Liver (tissue), 9 donors: Measurements from ENCODE around the gene GUCD1. TPM values are rescaled to one million over a fixed set of nuclear protein-coding genes. Genes with fewer than 3 reads are reported as not detected.

Experiments
- DNase-seq: peaks from one replicate; pipeline ENCODE4 v3.0.0-alpha.2; 2017; ENCODE audit warnings: low spot score
- H3K27ac ChIP-seq, 2 donors: one replicate each; pipeline ENCODE4 v1.7.0; 2013; ENCODE audit warnings: inconsistent platforms in 2 of 2, low read length in 2 of 2, control low read depth in 1 of 2, low read depth in 1 of 2, mild to moderate bottlenecking in 1 of 2
- H3K27me3 ChIP-seq, 4 donors: one replicate each; pipeline versions ENCODE4 v1.6.1 to v1.7.0; 2013; ENCODE audit warnings: low read length in 3 of 4, inconsistent platforms in 1 of 4, mild to moderate bottlenecking in 1 of 4, moderate library complexity in 1 of 4; ENCODE audit not compliant: control insufficient read depth in 4 of 4, insufficient read depth in 4 of 4
- H3K36me3 ChIP-seq, 4 donors: one replicate each; pipeline versions ENCODE4 v1.6.1 to v1.7.0; 2013; ENCODE audit warnings: low read length in 3 of 4, mild to moderate bottlenecking in 3 of 4, low read depth in 1 of 4, moderate library complexity in 1 of 4; ENCODE audit not compliant: control insufficient read depth in 4 of 4, insufficient read depth in 3 of 4
- H3K4me1 ChIP-seq, 4 donors: one replicate each; pipeline versions ENCODE4 v1.6.1 to v1.7.0; 2013; ENCODE audit warnings: low read length in 3 of 4, mild to moderate bottlenecking in 3 of 4, moderate library complexity in 1 of 4; ENCODE audit not compliant: control insufficient read depth in 4 of 4, insufficient read depth in 4 of 4
- H3K4me3 ChIP-seq, 3 donors: one replicate each; pipeline versions ENCODE4 v1.6.1 to v1.7.0; 2013; ENCODE audit warnings: low read length in 3 of 3, control low read depth in 1 of 3, low read depth in 1 of 3, mild to moderate bottlenecking in 1 of 3
- H3K9ac ChIP-seq, 2 donors: one replicate each; pipeline ENCODE4 v1.7.0; 2013; ENCODE audit warnings: low read length in 2 of 2, mild to moderate bottlenecking in 2 of 2, moderate library complexity in 2 of 2, control low read depth in 1 of 2, low read depth in 1 of 2
- H3K9me3 ChIP-seq, 4 donors: one replicate each; pipeline versions ENCODE4 v1.6.1 to v1.7.0; 2013; ENCODE audit warnings: low read length in 3 of 4; ENCODE audit not compliant: control insufficient read depth in 4 of 4
- ATF3 ChIP-seq: IDR thresholded peaks from 2 replicates; pipeline ENCODE4 v1.6.1; 2016; ENCODE audit warnings: antibody characterized with exemption
- CTCF ChIP-seq: fragments of 150-350 bp; IDR thresholded peaks from 2 replicates; pipeline ENCODE4 v1.5.1; 2017; ENCODE audit warnings: improper control_type of control experiment, low read depth, low read length; ENCODE audit not compliant: missing input control
- EGR1 ChIP-seq, 2 donors: IDR thresholded peaks; 2 replicates each; pipeline ENCODE4 v1.6.1; 2016 to 2018; ENCODE audit warnings: antibody characterized with exemption in 2 of 2, low read depth in 2 of 2
- FOXA1 ChIP-seq: IDR thresholded peaks from 2 replicates; pipeline ENCODE4 v1.6.1; 2016; ENCODE audit warnings: antibody characterized with exemption
- FOXA2 ChIP-seq: IDR thresholded peaks from 2 replicates; pipeline ENCODE4 v1.6.1; 2016; ENCODE audit warnings: antibody characterized with exemption
- HNF4A ChIP-seq, 2 donors: conservative IDR thresholded peaks; 2 replicates each; pipeline ENCODE4 v1.6.1; 2016; ENCODE audit warnings: antibody characterized with exemption in 2 of 2, mild to moderate bottlenecking in 2 of 2
- HNF4G ChIP-seq: IDR thresholded peaks from 2 replicates; pipeline ENCODE4 v1.6.1; 2016; ENCODE audit warnings: antibody characterized with exemption
- JUND ChIP-seq, 2 donors: IDR thresholded peaks; 2 replicates each; pipeline ENCODE4 v1.6.1; 2016; ENCODE audit warnings: antibody characterized with exemption in 2 of 2
- MAX ChIP-seq: IDR thresholded peaks from 2 replicates; pipeline ENCODE4 v1.6.1; 2016; ENCODE audit warnings: antibody characterized with exemption
- NR2F2 ChIP-seq: IDR thresholded peaks from 2 replicates; pipeline ENCODE4 v1.6.1; 2016; ENCODE audit warnings: antibody characterized with exemption
- RAD21 ChIP-seq, 2 donors: IDR thresholded peaks; 2 replicates each; pipeline ENCODE4 v1.6.1; 2016; ENCODE audit warnings: antibody characterized with exemption in 2 of 2, mild to moderate bottlenecking in 2 of 2
- REST ChIP-seq: IDR thresholded peaks from 2 replicates; pipeline ENCODE4 v1.6.1; 2016; ENCODE audit warnings: antibody characterized with exemption, mild to moderate bottlenecking
- RXRA ChIP-seq, 2 donors: IDR thresholded peaks; 2 replicates each; pipeline ENCODE4 v1.6.1; 2017 to 2018; ENCODE audit warnings: antibody characterized with exemption in 2 of 2, mild to moderate bottlenecking in 1 of 2
- SP1 ChIP-seq: IDR thresholded peaks from 2 replicates; pipeline ENCODE4 v1.6.1; 2018; ENCODE audit warnings: antibody characterized with exemption, mild to moderate bottlenecking
- YY1 ChIP-seq: IDR thresholded peaks from 2 replicates; pipeline ENCODE4 v1.6.1; 2016; ENCODE audit warnings: antibody characterized with exemption, mild to moderate bottlenecking
- ZBTB33 ChIP-seq: IDR thresholded peaks from 2 replicates; pipeline ENCODE4 v1.6.1; 2016; ENCODE audit warnings: antibody characterized with exemption
- WGBS: extraction: QIAGEN DNeasy Blood & Tissue Kit; methylation state at CpG from one replicate; pipeline ENCODE4 v1.1.7; 2013; 5-methylcytosine and 5-hydroxymethylcytosine counted together
- polyA plus RNA-seq, 2 donors: library from polyadenylated mRNA; stranded (reverse) in 1 of 2; unstranded in 1 of 2; fragments of 200-250 nt in 1 of 2; fragments of >200 nt in 1 of 2; fragmentation: Nextera tagmentation in 1 of 2; extraction: Ambion mirVana in 1 of 2; gene quantifications; one replicate each; pipeline versions ENCODE4 v1.2.1 to v1.2.3, GENCODE V29; 2013 to 2015
- total RNA-seq, 2 donors: library from RNA; depleted of rRNA; stranded (reverse); fragments of >200 nt; gene quantifications; one replicate each; pipeline ENCODE4 v1.2.3, GENCODE V29; 2014
- donor health status: healthy.
- donor health status: healthy.
- donor health status: healthy.
- donor health status: healthy.
- donor health status: healthy.

GUCD1 gene
- total and polyA plus RNA-seq, 4 donors = 118 to 202 (median 179) TPM

GRCh38 chr22:24497841-24498258 lies 57.1 kb downstream of the GUCD1 start (continued):
- peak; percentile 45 for TF ChIP-seq REST
- TF ChIP-seq FOXA2 = no peak

GRCh38 chr22:24496661-24497060 lies 58.3 kb downstream of the GUCD1 start:
- no peak for DNase-seq
- peaks cover 2 to 64% (median 51%) of the 10 kb centered on the region in 4 donors for H3K4me1 ChIP-seq
- no peak for TF ChIP-seq HNF4A (conservative IDR thresholded peaks at IDR 0.05)
- WGBS = 37% methylated on average over 2 of the region's 2 CpGs
- H3K9me3 ChIP-seq = no peaks in the 10 kb centered on the region
- peak overlapping the region; percentile 66 to 99 for H3K9ac ChIP-seq
- no peaks in the 10 kb centered on the region for H3K36me3 ChIP-seq
- H3K27me3 ChIP-seq = no peaks in the 10 kb centered on the region
- H3K4me3 ChIP-seq = peak overlapping the region; percentile 51 to 79 (median 60)
- peak overlapping the region; percentile 81 to 88 for H3K27ac ChIP-seq

- 36% methylated on average over 5 of the region's 5 CpGs for WGBS
- TF ChIP-seq MAX (no peak), RXRA (IDR thresholded peaks at IDR 0.05) (no peak), RAD21 (IDR thresholded peaks at IDR 0.05) (no peak), JUND (IDR thresholded peaks at IDR 0.05) (no peak), HNF4A (conservative IDR thresholded peaks at IDR 0.05) (no peak), ATF3 (no peak), FOXA1 (no peak), HNF4G (no peak)
- H3K9me3 ChIP-seq = no peaks in the 10 kb centered on the region
- H3K27me3 ChIP-seq = no peaks in the 10 kb centered on the region
- peak overlapping the region; percentile 66 to 99 for H3K9ac ChIP-seq
- no peaks in the 10 kb centered on the region for H3K36me3 ChIP-seq
- peak overlapping the region; percentile 81 to 88 for H3K27ac ChIP-seq
- peak overlapping the region; percentile 51 to 79 (median 60) for H3K4me3 ChIP-seq
- DNase-seq = no peak
- H3K4me1 ChIP-seq = peaks cover 0 to 60% (median 49%) of the 10 kb centered on the region in 4 donors
These were observed 58.7 kb downstream of the GUCD1 start for GRCh38 chr22:24496234-24496633.

GRCh38 chr22:24495365-24495675 lies 59.6 kb downstream of the GUCD1 start:
- no peaks in the 10 kb centered on the region for H3K9me3 ChIP-seq
- H3K27me3 ChIP-seq = no peaks in the 10 kb centered on the region
- DNase-seq = no peak
- H3K9ac ChIP-seq = peak overlapping the region; percentile 66 to 99
- H3K36me3 ChIP-seq = no peaks in the 10 kb centered on the region
- peak overlapping the region; percentile 51 to 79 (median 60) for H3K4me3 ChIP-seq
- peaks cover 0 to 55% (median 42%) of the 10 kb centered on the region in 4 donors for H3K4me1 ChIP-seq
- TF ChIP-seq SP1 (peak; percentile 63), NR2F2 (no peak), RXRA (IDR thresholded peaks at IDR 0.05) (no peak), CTCF (no peak), EGR1 (IDR thresholded peaks at IDR 0.05; ENCODE audit: low read depth in 2 of 2) (no peak), YY1 (no peak), REST (no peak), ZBTB33 (no peak)
- peak overlapping the region; percentile 81 to 88 for H3K27ac ChIP-seq
- 32% methylated on average over 17 of the region's 17 CpGs for WGBS
